IPS-15b (cell line): ENCODE data around the gene RGS5.

Experiments
- H3K27me3 ChIP-seq: one replicate; pipeline ENCODE4 v1.6.1; 2013; ENCODE audit warnings: low read length; ENCODE audit not compliant: control insufficient read depth, insufficient read depth
- H3K36me3 ChIP-seq: one replicate; pipeline ENCODE4 v1.6.1; 2013; ENCODE audit warnings: low read length; ENCODE audit not compliant: control insufficient read depth, insufficient read depth
- H3K4me1 ChIP-seq: one replicate; pipeline ENCODE4 v1.6.1; 2013; ENCODE audit warnings: mild to moderate bottlenecking, low read length; ENCODE audit not compliant: control insufficient read depth, insufficient read depth
- H3K4me3 ChIP-seq: one replicate; pipeline ENCODE4 v1.5.1; 2013; ENCODE audit warnings: low read depth, low read length
- H3K9ac ChIP-seq: one replicate; pipeline ENCODE4 v1.6.1; 2013; ENCODE audit warnings: low read depth, mild to moderate bottlenecking, low read length
- H3K9me3 ChIP-seq: one replicate; pipeline ENCODE4 v1.6.1; 2013; ENCODE audit warnings: mild to moderate bottlenecking, low read length; ENCODE audit not compliant: control insufficient read depth, insufficient read depth

The RGS5 gene

DNA sequence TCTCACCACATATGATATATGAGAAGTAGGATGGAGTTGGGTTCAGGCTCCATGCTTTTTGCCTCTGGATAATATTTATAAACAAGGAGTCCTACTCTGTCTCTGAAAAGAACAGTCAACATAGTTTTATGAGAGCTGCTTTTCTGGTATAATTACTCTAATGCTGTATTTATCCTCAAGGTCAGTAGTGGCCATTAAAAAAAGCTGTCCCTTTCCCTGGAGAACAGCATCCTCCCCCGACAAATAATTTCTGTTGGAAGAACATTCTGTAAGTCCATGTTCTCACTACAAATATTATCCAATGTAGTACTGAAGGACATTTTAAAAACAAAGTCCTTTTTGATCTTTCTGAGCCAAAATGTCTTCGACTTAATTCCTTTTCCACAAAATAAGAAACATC, 9.0 kb upstream of the RGS5 start:
- H3K27me3 ChIP-seq, result no peaks in the 10 kb centered on the region
- no peak overlapping the region for H3K9ac ChIP-seq
- H3K9me3 ChIP-seq, result no peaks in the 10 kb centered on the region
- no peak overlapping the region for H3K4me3 ChIP-seq
- no peaks in the 10 kb centered on the region for H3K36me3 ChIP-seq
- H3K4me1 ChIP-seq, result no peaks in the 10 kb centered on the region

DNA sequence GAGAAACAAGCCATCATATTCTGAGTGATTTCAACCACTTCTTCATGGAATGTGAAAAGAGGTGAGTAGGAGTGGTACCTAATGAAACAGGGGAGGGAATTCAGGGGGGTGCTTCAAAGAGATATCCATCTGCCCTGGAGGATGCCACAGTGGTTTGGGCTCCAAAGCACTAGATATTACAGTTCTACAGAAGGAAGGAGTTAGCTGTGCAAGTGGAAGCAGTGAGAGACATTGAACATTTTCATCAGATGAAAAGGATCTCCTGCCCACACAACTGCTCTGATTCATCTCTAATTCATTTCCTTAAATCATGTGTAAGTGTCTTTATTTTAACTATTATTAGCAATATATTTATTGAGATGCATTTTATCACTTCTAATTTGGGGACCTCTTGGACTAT, 2.8 kb upstream of the RGS5 start:
- Histone ChIP-seq H3K4me1 (peaks cover 6% of the 10 kb centered on the region), H3K9me3 (no peaks in the 10 kb centered on the region), H3K27me3 (no peaks in the 10 kb centered on the region), H3K9ac (no peak overlapping the region), H3K36me3 (no peaks in the 10 kb centered on the region), H3K4me3 (no peak overlapping the region)

DNA sequence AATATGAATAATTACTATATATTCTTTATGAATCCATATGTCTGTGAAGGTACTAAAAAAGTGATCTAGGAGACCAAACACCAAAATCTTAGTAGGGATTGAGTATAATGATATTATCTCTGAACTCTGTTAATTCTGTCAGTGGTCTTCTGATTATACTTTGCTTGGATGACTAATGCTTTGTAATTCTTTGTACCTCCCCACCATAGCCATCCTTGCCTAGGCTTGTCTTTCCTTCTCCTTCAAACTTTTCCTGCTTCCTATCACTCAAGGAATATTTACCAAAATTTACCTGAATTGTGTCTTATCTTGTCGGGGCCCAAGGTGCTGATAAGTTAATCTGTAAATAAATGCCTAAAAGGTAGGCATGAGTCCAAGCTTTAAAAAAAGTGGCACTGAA, 845 bp upstream of the RGS5 start:
- H3K27me3 ChIP-seq, result no peaks in the 10 kb centered on the region
- peaks cover 8% of the 10 kb centered on the region for H3K4me1 ChIP-seq
- no peaks in the 10 kb centered on the region for H3K9me3 ChIP-seq
- no peak overlapping the region for H3K4me3 ChIP-seq
- H3K9ac ChIP-seq, result no peak overlapping the region
- H3K36me3 ChIP-seq, result no peaks in the 10 kb centered on the region

DNA sequence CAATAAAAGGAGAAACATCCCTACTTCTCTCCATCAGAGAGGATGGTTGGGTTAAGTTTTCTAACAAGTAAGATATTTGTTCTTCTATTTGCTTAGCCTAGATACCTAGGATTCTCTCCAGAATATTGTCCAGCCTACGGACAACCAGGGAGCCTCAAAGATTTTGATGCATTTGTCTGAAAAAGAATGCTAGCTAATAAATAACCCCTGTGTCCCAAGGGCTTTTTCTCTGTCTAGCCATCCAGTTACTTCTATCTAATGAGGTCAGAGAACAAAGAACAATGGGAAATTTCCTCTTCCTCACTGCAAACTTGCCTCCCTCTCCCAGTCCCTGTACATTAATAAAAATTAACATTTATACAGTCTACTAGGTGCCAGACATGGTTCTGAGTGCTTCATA, 810 bp downstream of the RGS5 start:
- Histone ChIP-seq H3K9me3 (no peaks in the 10 kb centered on the region), H3K36me3 (no peaks in the 10 kb centered on the region)

DNA sequence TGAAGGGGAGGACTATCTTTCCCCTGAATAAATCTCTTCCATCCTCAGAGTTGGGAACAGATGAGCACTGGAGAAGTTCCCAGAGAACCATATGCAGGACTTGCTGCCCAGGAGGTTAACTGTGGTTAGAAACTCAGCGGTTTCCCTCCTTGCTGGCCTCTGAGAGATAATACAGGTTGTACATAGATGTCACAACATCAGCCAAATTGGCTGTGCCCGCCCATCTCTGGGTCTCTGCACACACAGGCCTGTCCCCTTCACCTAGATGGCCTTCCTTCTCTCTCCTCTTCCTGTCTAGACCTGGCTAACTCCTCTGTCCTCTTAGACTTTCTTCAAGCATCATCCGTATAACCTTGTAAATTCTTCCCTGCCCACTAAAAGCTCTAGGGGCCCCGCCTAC, 5.7 kb downstream of the RGS5 start:
- no peak overlapping the region for H3K4me3 ChIP-seq

More for the DNA sequence above, 810 bp downstream of the RGS5 start:
- Histone ChIP-seq H3K4me1 (peaks cover 8% of the 10 kb centered on the region), H3K9ac (no peak overlapping the region), H3K4me3 (no peak overlapping the region), H3K27me3 (no peaks in the 10 kb centered on the region)

DNA sequence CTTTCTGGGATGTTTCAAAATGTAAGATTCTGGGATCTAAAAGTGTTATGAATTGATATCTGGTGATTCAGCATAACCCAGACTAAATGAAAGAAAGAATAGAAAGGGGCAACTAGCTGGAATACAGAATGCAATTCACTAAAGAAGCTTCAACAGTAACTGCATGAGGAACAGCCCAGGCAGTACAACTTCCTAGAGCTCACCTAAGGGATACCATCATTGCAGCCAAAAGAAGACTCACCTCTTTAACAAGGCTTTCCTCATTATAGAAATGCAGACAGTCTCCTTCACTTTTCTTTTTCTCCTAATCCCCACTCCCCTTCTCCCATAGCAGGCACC, 6.3 kb downstream of the RGS5 start:
- Histone ChIP-seq H3K4me1 (peaks cover 3% of the 10 kb centered on the region), H3K36me3 (no peaks in the 10 kb centered on the region), H3K9ac (no peak overlapping the region), H3K4me3 (no peak overlapping the region), H3K9me3 (no peaks in the 10 kb centered on the region), H3K27me3 (no peaks in the 10 kb centered on the region)

More for the DNA sequence above, 5.7 kb downstream of the RGS5 start:
- no peaks in the 10 kb centered on the region for H3K36me3 ChIP-seq
- no peaks in the 10 kb centered on the region for H3K27me3 ChIP-seq
- H3K9me3 ChIP-seq, result no peaks in the 10 kb centered on the region
- H3K4me1 ChIP-seq, result peaks cover 3% of the 10 kb centered on the region
- H3K9ac ChIP-seq, result no peak overlapping the region

DNA sequence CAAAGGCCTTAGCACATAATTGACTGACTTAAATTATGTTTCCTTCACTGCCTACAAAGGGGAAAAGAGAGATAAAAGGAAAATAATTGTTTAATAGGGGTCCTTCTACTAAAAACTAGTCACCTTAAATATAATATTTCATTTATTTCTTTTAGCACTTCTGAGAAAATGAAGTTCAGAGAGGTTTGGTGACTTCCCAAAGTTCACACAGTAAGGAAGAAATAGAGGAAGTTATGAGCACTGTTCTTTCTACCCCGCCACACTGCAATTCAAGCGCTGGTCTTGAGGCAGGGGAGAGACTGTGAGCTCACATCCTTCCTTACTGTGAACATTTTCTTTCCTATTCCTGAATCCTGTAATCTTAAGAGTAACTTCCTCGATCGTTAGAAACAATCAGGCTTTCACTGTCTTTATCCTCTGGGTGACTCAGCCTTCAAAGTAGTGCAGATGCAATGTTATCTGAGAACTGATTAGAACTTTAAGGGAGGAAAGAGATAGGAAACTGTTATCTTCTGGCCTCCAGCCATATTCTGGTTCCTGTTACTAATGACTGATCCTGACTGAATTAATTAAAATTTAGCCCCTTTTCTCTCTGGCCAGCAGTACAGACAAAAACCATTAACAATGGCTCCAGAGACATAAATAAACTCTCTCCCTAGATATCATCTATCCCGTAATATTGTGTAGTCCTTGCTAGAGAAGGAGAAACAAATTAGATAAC, 6.8 kb downstream of the RGS5 start:
- no peaks in the 10 kb centered on the region for H3K27me3 ChIP-seq
- no peaks in the 10 kb centered on the region for H3K36me3 ChIP-seq
- H3K4me3 ChIP-seq, result no peak overlapping the region
- no peaks in the 10 kb centered on the region for H3K9me3 ChIP-seq
- H3K4me1 ChIP-seq, result peaks cover 3% of the 10 kb centered on the region
- no peak overlapping the region for H3K9ac ChIP-seq

DNA sequence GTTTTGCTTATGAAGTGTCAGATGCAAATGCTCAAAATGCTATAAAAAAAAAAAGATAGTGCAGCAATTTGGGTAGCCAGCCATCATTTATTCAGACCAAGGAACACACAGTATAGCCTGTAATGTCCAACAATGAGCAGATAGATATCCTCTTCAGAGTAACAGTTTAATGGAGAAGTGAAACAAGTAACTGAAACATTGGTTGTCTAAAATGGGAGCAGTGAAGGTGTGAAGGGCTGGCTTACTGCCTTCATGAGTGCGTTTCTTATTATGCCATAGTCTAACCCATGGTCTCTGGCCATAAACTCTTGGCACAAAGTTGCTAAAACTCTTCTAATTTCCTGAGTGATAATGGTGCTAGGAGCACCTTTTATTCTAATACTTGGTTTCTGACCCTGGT, 11.4 kb downstream of the RGS5 start:
- H3K4me3 ChIP-seq, result no peak overlapping the region
- H3K9me3 ChIP-seq, result no peaks in the 10 kb centered on the region
- no peaks in the 10 kb centered on the region for H3K27me3 ChIP-seq
- no peak overlapping the region for H3K9ac ChIP-seq
- H3K4me1 ChIP-seq, result no peaks in the 10 kb centered on the region
- H3K36me3 ChIP-seq, result no peaks in the 10 kb centered on the region

DNA sequence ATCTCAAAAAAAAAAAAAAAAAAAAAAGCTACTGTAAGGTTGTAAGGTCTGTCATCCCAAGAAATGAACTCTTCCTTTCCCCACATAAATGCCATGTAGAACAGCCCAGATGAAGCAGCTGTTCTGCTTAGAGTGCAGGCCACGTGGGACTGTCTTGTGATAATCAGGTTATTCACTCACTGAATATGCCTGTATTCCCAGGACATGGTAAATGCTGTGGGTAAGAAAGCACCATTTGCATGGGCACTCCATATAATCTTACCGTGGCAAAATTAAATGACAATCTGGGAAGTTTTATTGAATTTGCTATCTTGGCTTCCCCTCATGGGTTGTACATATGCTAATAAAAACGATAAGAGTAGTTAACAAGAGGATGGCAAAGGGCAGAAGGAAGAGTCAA, 13.8 kb downstream of the RGS5 start:
- Histone ChIP-seq H3K4me1 (no peaks in the 10 kb centered on the region), H3K9me3 (no peaks in the 10 kb centered on the region), H3K36me3 (no peaks in the 10 kb centered on the region), H3K4me3 (no peak overlapping the region), H3K27me3 (no peaks in the 10 kb centered on the region), H3K9ac (no peak overlapping the region)

DNA sequence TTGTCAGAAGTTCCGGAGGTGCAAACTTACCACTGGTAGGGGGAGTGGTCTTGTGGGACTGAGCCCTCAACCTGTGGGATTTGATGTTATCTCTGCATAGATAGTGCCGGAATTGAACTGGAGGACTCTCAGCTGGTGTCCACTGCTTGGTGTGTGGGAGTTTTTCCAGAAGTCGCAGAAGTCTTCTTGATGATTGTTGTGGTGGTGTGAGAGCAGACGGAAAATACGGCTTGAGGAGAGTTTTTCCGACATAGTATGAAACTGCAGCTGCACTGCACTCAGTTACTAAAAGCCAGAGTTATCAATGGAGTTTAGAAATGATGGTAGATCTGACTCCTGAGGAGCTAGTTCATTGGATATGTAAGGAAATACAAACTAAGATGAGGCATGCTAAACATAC, 14.9 kb downstream of the RGS5 start:
- H3K9me3 ChIP-seq, result no peaks in the 10 kb centered on the region
- H3K36me3 ChIP-seq, result no peaks in the 10 kb centered on the region
- H3K9ac ChIP-seq, result no peak overlapping the region
- no peaks in the 10 kb centered on the region for H3K27me3 ChIP-seq
- no peak overlapping the region for H3K4me3 ChIP-seq
- H3K4me1 ChIP-seq, result no peaks in the 10 kb centered on the region

DNA sequence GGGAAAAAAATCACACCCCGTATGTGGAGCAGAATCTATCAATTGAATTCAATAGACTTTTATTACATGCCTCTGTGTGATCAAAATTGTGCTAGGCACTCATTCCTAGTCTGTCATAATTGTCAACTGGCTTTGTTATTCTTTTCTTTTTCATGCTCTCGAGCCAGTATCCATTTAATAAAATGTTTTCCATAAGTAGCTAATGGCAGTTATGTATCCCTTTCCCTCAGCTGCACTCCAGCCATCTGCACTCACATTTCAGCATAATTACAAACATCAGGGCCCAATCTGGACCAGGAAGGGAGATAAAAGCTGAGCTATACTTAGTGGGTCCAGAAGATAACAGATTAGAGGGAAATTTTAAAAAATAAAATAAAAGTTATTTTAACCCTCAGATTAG, 15.9 kb downstream of the RGS5 start:
- Histone ChIP-seq H3K4me1 (no peaks in the 10 kb centered on the region), H3K27me3 (no peaks in the 10 kb centered on the region), H3K36me3 (no peaks in the 10 kb centered on the region), H3K9ac (no peak overlapping the region), H3K9me3 (no peaks in the 10 kb centered on the region), H3K4me3 (no peak overlapping the region)

DNA sequence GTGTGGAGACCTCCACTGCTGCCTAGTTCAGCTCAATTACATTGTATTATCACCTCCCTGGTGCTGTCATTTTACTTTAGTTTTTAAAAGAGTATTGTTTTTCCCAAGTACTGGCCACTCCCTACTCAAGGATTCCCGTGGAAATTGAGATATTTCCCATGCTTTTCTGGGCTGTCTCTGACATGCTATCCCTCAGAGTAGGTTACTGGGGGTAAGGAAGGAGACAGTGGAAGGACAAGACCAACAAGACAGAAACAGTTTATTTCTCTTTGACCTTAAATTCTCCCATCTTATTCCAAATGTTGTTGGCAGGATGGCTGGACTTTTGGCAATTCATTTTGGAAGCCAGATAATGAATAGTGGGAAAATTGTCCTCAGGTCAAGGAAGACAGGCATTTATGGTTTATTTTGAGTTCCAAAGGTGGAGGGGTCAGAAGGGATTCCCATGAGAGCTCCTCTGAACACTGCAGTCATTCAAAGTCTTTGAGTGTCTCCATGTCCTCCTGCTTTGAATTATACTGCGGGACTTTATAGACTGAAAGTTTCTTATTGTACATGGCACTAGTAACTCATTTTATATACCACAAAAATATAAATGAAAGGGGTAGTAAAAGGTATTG, 20.3 kb downstream of the RGS5 start:
- Histone ChIP-seq H3K36me3 (no peaks in the 10 kb centered on the region), H3K27me3 (no peaks in the 10 kb centered on the region), H3K9ac (no peak overlapping the region), H3K4me3 (no peak overlapping the region), H3K9me3 (no peaks in the 10 kb centered on the region), H3K4me1 (no peaks in the 10 kb centered on the region)
